ENCODE measurements around the gene PLA2G15. TPM values are rescaled to one million over a fixed set of nuclear protein-coding genes. Genes with fewer than 3 reads are reported as not detected.

PLA2G15 gene
- 11.7 and 13.8 TPM in 2 replicates for total RNA-seq

GRCh38 chr16:68244903-68245853 is at the start of gene PLA2G15:
Gene PLA2G15 (plus strand): TSS chr16:68245373. CDS start chr16:68245427, 54 bp downstream.

DNA sequence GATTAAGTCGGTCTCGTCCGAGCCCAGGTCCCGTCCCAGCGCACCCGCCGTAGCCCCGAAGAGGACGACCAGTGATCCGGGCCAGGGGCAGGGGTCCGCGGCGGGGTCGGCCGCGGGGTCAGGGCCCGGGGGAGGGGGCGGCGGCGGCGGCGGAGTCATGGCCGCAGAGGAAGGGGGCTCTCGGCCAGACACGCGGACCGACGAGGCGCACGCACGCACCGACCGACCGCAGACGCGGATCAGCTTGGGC is 9.4 kb upstream of the PLA2G15 start, which contains the start of gene ESRP2:
Gene ESRP2, minus strand, starts transcription at position 241 of the 250 bp plus-strand sequence. Its CDS starts 82 bp downstream, at position 159.

GRCh38 chr16:68264128-68265077 is 19.2 kb downstream of the PLA2G15 start, which contains the start of gene SLC7A6:
Gene SLC7A6 (plus strand): TSS chr16:68264526. CDS start chr16:68274727, 10,201 bp downstream.

Other genes with a start within 250 kb of the PLA2G15 start
- not detected in 2 replicates for gene DPEP2, start 245.9 kb upstream of the PLA2G15 start, total RNA-seq
- gene DPEP2NB, start 229.5 kb upstream of the PLA2G15 start, total RNA-seq: not detected in 2 replicates
- gene DDX28, start 222.1 kb upstream of the PLA2G15 start, total RNA-seq: 5.5 and 5.8 TPM in 2 replicates
- 4.6 and 4.9 TPM in 2 replicates for gene DUS2, start 222.1 kb upstream of the PLA2G15 start, total RNA-seq
- 15.7 and 18.8 TPM in 2 replicates for gene NFATC3, start 160.0 kb upstream of the PLA2G15 start, total RNA-seq
- not detected in 2 replicates for gene ESRP2, start 9.2 kb upstream of the PLA2G15 start, total RNA-seq
- 5.3 and 13.6 TPM in 2 replicates for gene SLC7A6, start 19.2 kb downstream of the PLA2G15 start, total RNA-seq
- gene SLC7A6OS, start 65.6 kb downstream of the PLA2G15 start, total RNA-seq: 4.2 and 6.2 TPM in 2 replicates
- 32.4 and 33.9 TPM in 2 replicates for gene PRMT7, start 65.6 kb downstream of the PLA2G15 start, total RNA-seq
- gene SMPD3, start 203.1 kb downstream of the PLA2G15 start, total RNA-seq: under 0.01 TPM in 1 of 2 replicates, not detected in the other

All from cardiac ventricle fibroblast (primary cell).